ENCODE measurements around the gene CCNJL.

Gene CCNJL

DNA sequence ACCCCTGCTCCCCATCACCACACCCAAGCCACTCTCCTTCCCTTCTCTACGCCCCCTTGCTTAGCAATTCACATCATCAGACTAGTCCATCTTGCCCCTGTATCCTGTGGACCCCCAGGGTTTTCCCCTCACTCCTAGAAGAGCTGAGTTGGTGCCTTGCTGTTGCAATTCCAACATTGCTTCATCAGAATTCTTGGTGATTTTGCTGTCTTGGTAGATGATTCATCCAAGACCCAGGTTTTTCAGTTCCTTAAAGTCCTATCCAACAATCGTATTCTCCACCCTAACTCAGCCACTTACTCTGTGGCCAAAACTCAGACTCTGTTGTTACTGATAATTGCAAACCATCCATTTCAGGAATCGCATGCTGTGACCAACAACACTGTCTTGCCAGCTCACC, 21.4 kb upstream of the CCNJL start:
- no peak for DNase-seq (ENCODE audit: low read depth in 2 of 2)

DNA sequence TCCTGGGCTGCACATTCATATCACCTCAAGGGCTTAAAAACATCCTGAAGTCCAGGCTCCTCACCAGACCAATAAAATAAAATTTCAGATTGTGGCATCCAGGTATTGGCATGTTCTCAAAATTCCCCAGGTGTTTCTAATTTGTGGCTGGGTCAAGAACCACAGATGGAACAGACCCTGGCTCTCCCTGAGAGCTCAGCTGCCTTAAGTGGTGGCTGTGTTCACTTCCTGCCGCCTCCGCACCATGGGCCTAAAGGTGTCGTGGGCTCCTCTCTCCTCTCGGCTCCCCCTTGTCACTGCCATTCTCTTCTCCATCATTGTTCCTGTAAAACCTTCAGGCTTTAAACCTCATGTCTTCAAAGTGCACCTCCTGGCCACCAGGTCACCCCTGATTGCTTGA, 17.8 kb upstream of the CCNJL start:
- DNase-seq (ENCODE audit: low read depth in 2 of 2), result no peak

DNA sequence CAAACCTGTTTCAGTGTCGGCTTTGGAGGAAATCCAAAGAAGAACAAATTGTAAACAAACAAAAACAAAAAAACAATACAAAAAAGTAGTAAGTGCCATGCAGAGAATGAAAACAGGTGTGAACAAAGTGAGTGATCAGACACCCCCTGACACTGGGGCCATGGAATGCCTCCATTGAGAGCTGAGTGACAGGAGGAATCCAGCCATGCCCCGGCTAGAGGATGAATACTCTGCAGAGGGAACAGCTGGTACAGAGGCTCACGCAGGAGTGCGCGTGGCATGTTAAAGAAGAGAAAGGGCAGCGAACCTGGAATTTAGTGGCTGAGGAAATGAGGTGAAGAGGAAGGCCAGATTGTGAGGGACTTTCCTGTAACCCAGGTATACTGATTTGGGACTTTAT, 15.5 kb upstream of the CCNJL start:
- DNase-seq (ENCODE audit: low read depth in 2 of 2), result no peak

DNA sequence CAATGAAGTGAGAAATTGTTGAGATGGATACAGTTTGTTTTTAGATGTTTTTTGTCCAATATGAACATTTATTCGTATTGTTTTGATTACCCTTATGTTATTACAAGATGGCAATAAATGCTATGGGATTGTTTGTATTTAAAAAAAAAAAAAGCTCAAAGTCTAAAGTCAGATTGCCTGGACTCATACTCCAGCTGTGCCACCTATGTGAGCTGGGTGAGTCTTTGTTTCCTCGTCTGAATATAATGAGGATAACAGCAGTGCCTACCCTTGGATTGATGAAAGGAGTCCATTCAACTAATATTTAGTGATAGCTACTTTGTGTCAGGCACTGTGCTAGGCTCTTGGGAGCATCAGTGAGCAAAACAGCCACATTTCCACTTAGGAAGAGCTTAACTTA, 14.6 kb upstream of the CCNJL start:
- DNase-seq (ENCODE audit: low read depth in 2 of 2), result no peak

DNA sequence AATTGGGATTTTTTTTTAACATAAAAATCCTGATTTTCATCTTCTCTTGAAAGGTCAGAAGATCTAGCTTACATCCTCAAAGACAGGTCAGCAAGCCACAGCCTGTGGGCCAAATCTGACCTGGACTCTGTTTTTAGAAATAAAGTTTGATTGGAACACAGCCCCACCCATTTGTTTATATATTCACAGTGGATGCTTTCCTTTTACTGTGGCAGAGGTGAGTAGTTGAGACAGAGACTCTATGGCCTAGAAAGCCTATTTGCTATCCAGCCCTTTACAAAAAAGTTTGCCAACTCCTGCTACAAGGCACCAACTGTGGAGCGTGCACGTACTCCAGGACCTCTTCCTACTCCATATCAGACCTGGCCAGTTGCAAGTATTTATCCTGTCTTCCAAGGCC, 13.4 kb upstream of the CCNJL start:
- no peak for DNase-seq (ENCODE audit: low read depth in 2 of 2)

DNA sequence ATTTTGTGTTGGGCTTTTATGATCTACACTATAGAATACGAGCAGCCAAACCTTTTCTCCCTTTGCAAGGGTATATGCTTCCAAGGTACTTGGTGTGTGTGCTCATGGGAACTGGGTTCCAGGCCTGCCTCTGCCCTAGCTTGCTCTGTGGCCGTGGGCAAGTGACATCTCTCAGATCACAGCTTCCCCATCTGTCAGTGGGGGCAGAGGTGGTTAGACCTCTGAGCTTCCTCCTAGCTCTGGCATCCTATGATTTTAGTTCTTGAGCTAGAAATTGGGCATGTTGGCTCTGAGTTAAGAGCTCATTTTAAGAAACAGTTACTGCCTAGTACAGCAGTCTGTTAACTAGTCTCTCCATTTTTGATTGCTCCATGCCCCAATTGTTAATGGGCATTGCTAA, 12.5 kb upstream of the CCNJL start:
- no peak for DNase-seq (ENCODE audit: low read depth in 2 of 2)

DNA sequence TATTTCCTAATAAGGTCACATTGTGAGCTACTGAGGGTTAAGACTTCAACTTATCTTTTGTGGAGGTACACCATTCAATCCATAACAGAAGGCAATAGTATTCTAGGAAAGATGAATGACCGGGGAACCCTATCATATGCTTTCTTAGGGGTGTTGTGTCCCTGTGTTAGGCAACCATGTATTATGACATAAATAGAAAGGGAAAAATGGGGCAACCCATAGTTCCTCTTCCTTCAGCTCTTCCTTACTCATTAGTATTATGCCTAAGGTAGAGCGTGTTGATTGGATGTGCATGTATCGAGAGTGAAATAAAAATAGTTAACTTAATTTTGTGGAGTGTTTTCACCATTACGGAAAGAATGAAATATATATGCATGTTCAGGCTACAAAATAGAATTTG, 6.0 kb upstream of the CCNJL start:
- no peak for DNase-seq (ENCODE audit: low read depth in 2 of 2)

DNA sequence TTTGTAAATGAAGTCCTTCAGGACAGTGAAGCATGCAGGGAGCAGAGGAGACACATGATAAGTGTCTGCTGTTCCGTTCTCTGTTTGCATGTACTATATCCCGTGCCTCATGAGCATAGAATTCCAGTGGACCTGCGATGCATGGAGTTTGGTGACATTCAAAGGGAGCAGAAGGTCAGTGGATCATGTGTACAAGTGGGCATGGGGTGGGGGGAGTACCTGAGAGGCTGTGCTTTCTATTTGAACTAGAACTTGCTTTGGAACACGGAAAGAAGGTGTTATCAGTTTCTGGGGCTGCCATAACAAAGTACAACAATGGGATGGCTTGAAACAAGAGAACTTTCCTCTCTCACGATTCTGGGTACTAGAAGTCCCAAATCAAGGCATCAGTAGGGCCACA, 5.1 kb upstream of the CCNJL start:
- no peak for DNase-seq (ENCODE audit: low read depth in 2 of 2)

DNA sequence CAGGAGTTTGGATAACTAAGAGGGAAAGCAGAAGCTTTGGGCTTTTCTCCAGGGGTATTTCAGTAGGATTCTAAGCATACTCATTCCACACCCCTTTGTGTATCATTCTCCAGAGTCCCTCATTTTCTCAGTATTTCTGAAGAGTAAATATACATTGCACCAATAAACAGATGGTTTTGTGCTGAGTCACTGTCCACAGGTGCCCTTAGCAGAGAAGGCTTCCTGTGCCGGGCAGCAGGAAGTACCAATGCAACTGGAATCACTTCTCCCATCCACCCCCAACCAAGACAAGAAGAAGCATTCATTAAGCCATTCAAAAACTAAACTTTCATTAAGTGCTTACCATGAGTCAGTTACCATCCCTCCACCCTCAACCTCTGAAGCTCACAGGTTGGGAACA, 3.6 kb upstream of the CCNJL start:
- DNase-seq (ENCODE audit: low read depth in 2 of 2), result no peak

DNA sequence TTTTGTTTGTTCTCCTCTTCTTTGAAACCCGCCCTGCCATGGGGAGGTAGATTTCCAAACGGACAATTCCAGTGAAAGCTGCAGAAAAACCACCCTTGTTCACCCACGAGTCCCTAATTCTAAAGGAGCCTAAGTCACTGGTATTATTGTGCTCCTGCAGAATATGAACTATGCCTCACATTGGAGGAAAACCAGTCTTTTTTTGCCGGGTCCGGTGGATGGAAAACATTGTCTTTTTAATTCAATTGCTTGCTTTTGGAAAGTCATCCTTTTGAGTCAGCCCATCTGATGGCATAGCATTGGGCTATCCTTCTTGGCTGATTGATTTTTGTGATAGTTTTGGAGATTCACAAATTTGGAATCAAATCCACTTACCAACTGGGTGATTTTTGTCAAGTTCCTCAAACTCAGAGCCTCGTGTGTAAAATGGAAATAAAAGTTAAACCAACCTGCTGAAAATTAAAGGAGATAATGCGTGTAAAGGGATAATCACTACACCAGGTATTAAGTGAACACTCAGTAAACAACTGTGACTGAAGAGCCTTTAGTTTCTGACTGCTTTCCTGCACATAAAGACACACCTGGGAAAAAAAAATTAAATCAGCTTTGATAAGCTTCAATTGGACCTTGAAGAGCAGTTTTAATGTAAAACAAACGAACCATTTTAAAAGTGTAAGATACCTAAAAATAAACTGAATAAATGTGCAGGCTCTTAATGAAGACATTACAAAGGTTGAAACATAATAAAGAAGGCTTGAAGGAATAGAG, 780 bp upstream of the CCNJL start:
- DNase-seq (ENCODE audit: low read depth in 2 of 2), result no peak

DNA sequence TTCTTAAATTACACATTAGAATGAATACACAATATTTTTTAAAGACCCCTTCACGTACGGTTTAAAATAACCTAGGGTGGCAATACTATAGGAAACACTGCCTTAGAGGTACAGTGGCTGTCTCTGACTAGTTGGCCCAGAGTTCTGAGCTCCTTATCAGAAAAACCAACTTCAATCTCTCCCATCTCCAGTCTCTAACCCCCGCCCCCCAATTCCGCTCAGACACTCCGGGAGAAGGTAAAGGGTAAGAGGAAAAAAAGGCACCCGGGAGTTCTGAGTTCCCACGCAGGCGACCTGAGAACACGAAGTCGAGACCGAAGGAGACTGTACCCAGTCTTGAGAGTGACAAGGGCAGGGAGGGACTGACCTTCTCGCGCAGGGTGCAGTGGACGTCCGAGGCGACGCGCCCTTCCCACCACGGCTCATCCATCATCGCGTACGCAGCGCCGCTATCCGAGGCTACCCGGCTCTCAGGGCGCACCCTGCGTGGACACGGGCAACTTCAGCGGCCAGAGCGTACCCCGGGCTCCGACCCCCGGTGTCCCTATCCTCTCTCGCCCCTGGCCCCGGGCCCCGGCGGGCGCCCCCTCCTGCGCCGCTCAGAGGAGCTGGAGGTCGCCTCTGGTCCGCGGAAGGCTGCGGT, 752 bp downstream of the CCNJL start:
- no peak for DNase-seq (ENCODE audit: low read depth in 2 of 2)

DNA sequence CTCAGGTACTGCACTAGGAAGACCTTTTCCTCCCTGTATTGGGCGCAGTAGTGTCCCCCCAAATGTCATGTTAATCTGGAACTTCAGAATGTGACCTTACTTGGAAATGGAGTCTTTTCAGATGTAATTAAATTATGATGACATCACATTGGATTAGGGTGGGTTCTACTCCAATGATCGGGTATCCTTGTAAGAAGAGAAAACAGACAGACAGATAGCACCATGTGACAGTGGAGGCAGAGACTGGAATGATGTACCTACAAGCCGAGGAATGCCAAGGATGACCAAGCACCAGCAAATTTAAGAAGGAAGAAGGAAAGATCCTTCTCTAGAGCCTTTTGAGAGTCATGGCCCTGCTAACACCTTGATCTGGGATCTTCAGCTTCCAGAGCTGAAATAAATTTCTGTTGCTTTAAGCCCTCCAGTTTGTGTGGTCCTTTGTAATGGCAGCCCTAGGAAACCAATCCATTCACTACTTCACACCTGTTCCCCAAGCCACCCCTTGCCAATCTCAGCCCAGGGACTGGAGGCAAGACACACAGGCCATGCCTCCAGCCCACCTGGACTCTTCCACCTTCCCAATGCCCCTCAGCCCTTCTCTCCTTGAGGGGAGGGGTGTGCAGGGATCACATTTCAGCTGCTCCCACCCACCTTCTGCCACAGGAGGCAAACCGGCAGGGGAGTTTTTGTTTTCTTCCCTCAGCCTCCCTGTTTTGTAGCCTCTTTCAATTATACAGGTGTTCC, 1.6 kb downstream of the CCNJL start:
- DNase-seq (ENCODE audit: low read depth in 2 of 2), result no peak

DNA sequence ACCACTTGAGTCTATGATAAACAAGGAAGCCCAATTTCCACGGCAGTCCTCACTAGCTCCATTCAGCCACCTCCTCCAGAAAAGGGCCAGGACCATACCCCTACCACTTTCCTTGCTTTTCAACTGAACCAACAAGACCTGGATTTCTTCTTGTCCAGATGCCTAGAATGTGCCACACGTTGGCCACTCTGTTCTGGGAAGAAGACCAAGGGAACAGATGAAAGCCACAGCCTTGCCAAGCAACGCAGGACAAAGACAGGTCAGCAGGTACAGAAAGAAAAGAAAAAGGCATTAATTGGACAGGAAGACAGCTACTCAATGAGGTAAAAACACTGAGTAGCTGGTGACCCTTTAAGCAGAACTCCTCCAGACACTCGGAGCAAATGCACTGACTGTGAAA, 2.2 kb downstream of the CCNJL start:
- no peak for DNase-seq (ENCODE audit: low read depth in 2 of 2)

DNA sequence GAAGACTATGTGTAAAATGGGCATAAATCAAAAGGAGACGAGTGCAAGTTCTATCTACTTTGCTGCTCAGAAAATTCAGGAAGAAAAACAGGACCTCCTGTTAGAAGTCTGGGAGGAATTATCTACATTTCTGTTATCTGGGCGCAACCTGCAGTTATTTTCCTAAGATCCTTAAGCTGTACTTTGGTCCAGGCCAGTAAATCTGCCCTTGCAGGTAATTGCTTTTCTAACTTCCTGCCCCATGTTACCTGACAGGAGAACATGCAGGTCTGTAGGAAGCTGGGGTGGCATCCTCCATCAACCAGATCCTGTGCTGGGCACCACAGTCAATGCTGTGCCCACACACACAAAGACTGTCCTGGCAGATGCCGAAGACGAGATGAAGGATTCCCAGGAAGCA, 5.7 kb downstream of the CCNJL start:
- DNase-seq (ENCODE audit: low read depth in 2 of 2), result no peak

DNA sequence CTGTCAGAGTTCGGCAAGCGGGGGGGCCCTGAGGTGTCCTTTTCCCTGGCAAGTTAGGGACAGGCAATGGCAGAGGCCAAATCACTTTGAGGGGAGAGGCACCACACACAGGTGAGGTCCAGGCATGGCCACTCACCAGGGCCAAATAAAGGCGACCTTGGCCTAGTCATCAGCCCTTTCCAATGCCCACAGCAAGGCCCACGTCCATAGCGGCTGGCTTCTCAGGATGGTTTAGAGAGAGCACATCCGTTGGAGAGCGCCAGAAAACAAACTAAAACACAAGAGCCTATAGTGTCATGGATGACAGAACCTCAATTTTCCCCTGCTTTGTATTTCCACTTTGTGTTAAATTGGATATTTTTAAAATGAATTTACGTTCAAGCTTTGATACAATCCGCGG, 7.0 kb downstream of the CCNJL start:
- DNase-seq (ENCODE audit: low read depth in 2 of 2), result no peak

DNA sequence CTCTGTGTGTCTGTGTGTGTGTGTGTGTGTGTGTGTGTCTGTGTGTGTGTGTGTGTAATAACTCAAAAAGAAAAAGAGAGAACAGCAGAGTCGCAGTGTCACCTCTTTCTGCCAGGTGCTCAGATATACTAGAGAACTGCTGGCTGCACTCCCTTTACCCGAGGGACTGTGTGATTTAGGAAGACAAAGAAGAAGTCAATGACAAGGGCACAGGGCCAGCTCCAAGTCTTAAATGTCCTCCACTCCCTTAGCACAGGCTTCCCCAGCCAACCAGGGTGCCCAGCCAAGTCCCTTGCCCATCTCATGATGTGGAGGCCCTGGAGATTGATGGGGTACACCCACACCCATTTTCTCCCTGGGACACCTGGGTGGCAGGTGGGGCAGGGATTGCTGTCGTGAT, 8.7 kb downstream of the CCNJL start:
- no peak for DNase-seq (ENCODE audit: low read depth in 2 of 2)

DNA sequence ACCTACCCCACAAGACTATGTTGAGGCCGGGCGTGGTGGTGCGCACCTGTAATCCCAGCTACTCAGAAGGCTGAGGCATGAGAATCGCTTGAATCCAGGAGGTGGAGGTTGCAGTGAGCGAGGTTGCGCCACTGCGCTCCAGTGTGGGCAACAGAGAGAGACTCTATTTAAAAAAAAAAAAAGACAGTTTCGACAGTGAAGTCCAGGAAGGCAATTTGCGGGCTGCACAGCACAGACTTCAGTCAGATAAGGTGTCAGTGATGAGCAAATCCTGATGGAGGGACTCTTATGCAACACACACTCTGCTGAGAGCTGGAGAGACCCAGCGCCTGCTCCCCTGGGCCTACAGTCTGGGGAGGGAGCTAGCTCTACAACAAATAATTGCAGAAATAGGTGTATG, 14.2 kb downstream of the CCNJL start:
- no peak for DNase-seq (ENCODE audit: low read depth in 2 of 2)

DNA sequence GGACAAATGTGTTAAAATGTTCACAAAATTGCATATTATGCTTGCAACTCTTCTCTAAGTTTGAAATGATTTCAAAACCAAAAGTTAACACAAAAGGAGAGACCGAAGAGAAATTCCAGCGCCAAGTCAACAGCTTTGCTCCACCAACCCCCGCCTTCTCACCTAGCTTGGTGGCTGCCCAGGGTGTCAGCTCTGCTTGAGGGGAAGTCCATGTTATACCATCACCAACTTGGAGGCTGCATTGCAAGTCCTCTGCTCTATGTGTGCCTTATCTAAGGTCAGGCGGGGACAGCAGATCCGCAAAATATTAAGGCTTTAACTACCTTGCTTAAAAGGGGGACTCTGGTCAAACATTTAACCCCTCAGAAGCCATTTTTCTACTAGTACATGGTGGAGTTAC, 14.6 kb downstream of the CCNJL start:
- DNase-seq (ENCODE audit: low read depth in 2 of 2), result peak in 1 of 2 donors; percentile 6

DNA sequence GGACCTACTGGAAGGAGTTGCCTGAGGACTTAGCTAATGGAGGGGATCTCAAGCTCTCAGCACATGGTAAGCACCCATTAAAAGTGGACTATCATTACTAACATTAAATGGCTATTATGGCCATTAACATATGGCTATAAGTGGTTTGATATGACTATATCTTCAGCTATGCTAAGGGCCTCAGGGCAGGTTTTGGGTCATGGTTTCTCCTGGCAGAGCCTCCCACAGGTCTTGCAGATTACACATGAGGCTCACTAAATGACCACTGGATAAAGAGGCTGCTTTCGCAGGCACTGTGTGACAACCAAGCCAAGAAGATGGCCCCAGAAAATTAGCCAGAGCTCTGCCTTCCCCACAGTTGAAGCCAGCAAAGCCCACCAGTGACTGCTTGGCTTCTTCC, 15.4 kb downstream of the CCNJL start:
- no peak for DNase-seq (ENCODE audit: low read depth in 2 of 2)

DNA sequence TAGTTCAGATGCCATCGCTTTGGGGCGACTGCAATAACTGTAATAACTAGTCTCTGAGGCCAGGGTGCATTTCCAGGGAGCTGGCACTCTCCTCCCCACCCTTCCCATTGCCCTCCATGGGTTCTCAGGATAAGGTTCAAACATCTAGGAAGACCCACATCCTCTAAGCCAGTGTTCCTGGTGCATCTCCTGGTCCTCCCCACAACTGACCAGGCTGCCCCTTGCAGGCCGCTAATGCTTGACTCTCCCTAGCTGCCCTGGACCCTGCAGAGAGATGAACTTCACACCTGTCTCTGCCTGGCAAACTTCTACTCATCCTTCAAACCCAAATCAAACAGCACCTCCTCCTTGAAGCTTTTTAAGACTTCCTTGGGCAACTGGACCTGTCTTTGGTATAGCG, 15.9 kb downstream of the CCNJL start:
- no peak for DNase-seq (ENCODE audit: low read depth in 2 of 2)

DNA sequence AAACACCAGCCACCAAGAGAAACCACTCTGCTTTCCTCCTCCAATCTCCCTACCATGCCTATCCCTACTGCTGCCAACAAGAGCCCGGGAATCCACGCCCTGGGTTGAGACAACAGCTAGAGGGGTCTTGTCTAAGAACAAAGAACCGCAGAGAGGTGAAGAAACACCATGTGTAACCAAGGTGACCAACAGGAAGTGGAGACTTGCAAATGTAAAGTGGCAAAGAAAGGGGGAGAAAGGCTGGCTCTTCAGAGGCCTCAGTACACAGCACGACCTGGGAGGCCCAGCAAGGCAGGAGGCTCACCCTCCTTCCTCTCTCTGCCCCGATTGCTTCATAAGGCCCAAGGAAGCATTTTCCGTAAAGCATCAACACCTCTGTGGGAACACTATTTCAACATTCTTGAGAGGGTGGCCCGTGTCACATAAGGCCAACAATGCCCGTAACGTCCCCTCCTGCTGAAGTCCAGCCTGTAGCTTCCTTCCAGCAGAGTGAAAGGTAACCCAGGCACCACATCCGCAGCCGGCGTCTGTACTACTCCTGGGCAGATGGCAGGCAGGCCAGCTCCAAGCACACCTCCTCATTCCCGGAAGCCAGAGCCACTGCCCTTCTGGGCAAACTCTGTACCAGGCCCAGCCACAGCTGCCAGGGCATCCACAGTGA, 18.3 kb downstream of the CCNJL start:
- DNase-seq (ENCODE audit: low read depth in 2 of 2), result no peak

DNA sequence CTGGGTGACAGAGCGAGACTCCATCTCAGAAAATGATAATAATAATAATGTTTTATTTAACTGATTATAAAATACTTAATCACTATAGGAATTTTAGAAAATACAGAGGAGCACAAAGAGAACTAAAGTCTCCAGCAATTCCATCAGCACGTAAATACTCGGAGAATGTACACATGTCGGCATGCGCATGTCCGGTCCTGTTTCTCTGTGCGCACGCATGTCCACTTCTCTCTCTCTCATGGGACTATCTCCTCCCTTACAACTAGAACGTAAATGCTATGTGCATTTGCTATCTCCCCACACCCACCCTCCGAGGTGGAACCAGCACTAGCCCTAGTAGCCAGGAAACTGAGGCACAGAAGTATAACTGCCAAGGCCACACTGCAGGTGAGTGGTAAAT, 19.0 kb downstream of the CCNJL start:
- DNase-seq (ENCODE audit: low read depth in 2 of 2), result no peak

DNA sequence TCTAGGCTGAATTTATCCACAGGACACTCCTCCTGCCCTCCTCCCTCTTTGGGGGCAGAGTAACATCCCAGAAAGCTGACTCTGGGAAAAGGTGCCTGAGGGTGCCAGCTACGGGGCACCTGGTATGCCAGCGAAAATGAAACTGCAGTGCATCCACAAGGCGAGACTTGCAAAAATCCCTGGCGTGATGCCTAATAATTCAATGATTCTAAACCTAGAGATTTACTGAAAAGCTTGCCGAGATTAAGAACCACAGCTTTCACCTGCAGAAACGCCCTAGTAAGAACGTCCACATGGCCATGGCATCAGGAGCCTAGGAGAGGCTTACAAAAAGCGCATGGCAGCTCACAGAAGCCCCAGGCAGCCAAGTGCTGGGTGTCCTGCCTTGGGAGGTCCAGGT, 20.9 kb downstream of the CCNJL start:
- DNase-seq (ENCODE audit: low read depth in 2 of 2), result no peak
